Femur (tissue), 1 donor: ENCODE results near the gene RIPK4.
"Not testable (repeated sequence)": the region's sequence is repeated elsewhere in the genome, so short reads cannot be mapped to it uniquely, and the experiment has no call there.

Experiments
- DNase-seq: peaks from one replicate; pipeline ENCODE4 v3.0.0-alpha.2; 2017

Gene RIPK4

DNA sequence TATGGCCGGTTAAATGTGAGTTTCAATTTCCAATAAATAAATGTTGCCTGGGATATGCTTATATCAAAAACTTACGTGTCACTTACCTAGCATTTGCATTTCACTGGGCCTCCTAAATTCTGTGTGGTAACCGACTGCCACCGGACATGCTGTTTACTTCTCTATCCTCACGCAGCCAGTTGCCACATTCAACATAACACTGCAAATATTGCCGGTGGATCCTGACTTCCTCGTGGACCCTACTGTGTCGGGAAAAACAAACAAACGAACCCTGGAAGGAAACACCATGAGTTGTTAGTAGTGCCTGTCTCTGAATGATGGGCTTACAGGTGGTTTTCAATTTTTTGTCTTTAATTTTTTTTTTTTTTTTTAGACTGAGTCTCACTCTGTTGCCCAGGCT, 54.1 kb downstream of the RIPK4 start:
- no peak for DNase-seq

DNA sequence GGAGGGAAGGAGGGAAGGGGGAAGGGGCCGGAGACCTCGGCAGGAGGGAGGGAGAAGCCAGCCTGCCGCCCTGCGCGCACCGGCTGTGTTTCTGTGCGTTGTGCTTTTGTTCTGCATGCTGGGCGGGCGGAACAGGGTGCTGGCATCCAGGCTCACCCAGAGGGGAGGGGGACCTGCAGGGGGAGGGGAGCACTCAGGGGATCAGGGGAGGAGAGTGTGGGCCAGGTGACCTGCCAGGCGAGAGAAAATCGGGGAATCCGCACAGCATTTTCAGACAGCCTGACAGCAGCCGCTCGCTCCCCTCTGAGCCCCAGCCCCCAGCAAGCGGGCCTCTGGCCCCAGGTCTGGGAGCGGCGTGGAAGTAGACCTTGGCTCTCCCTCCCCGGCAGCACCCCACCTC, 54.7 kb downstream of the RIPK4 start:
- DNase-seq, result no peak

GRCh38 chr21:41711416-41712007, 55.3 kb downstream of the RIPK4 start:
- DNase-seq, result no peak

GRCh38 chr21:41710823-41711160, 56.1 kb downstream of the RIPK4 start:
- DNase-seq, result no peak

DNA sequence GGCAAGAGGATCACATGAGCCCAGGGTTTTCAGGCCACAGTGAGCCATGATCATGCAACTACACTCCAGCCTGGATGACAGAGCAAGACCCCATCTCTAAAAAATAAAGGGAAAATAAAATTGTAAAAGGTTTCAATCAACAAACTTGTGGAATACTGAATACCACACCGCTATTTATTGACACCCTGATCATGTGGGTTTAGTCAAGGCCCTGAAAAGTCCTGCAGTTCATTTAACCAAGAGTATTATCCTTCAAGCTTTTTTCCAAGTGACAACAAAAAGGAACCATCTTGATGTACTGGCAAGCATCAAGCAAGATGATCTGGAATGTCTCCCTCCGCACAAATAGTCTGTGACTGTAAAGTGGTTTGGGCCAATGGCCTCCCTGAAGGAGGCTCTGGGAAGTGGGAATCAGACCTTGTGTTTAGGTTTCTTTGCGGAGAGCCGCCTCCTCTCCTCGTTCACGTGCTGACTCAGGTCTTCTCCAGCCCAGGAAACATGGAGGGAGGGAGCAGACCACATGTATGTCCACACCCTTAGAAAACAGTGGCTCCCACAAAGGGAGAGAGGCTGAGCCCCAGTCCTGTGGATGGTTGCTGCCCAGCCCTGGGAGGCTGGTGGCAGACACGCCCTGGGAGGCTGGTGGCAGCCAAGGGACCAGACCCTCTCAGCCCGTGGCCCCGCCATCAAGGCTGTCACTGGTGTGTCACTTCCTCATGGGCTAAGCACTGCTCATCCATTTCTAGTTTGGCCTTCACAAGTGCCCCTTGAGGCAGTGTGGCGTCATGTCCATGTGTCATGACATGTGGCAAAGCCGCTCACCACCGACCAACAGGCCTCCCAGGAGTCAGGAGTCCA, 56.7 kb downstream of the RIPK4 start:
- DNase-seq, result no peak

- no peak for DNase-seq
Measured at GRCh38 chr21:41709166-41709565, 57.7 kb downstream of the RIPK4 start.

GRCh38 chr21:41707960-41708330, 58.9 kb downstream of the RIPK4 start:
- DNase-seq, result no peak

DNA sequence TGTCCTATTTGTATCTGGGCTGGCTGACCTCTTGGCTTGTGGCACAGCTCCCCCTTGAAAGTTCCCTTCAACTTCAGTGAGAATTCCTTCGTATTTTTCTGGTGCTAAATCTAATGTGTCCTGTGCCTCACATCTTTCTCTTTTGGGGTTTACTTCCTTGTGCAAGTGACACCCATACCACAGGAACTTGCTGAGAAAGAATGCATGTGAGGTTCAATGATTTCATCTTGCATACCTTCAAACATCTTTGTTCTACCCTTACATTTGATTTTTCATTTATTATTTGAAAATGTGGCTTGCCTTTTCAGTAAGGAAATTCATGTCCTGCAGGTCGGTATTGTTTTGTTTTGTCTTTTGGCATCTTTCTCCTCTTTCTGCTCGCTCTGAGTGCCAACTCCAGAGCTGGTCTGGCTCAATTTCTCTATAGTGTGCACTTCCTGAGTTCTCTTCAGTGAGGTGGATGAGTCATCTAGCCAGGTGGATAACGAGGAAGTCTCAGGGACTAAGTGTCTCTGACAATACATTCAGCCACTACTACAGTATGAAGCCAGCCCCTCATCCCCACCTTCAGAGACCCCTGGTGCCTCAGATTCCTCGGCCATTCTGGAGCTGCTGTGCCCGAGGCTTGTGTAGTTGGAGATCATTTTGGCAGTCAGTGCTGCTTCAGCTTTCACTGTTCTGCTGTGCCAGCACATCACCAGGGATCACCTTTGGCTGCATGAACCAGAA, 59.5 kb downstream of the RIPK4 start:
- no peak for DNase-seq

DNA sequence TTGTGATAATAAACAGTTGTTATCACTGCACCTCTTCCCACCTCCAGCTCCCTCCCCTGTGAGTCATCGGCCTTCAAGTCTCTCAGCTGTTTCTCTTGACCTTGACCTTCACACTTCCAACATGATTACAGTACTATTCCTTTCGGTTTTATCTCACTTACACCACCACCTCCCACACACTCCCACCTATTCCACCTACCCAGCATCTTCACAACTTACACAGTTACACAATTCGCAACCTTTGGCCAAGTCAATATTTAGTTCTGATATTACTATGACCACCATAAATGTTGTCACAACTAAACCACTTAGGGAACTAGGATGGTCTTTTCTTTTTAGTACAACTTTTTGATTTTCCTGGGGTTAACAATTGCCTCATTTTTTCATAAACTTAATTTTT, 60.2 kb downstream of the RIPK4 start:
- DNase-seq, result no peak

- DNase-seq, result no peak
Measured at GRCh38 chr21:41706263-41706639, 60.6 kb downstream of the RIPK4 start.

DNA sequence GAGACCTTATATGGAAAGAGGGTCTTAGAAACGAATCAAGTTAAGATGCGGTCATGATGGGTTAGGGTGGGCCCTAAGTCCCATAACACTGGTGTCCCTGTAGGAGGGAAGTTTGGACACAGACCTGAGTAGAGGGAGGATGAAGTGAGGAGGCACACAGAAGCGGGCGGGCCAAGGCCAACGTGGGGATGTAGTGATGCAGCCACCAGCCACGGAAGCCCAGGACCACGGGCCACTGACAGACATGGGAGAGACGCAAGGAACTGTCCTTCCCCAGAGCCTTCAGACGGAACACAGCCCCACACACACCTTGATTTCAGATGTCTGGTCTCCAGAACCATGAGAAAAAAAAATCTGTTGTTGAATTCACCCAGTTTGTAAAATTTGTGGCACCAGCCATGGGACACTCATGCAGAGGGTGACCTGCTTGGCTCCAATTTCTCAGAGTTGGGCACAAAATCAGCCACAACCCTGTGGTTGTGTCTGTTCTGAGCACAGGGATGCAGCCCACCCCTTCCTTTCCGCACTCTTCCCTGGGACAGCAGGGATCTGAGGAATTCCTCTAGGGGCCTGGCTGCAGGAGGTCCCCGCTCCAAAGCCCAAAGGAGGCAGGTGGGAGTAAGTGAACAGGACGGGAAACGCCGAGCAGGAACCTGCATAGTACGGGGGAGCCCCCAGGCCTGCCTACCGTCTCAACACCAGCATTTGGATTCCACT, 61.1 kb downstream of the RIPK4 start:
- DNase-seq, result no peak

DNA sequence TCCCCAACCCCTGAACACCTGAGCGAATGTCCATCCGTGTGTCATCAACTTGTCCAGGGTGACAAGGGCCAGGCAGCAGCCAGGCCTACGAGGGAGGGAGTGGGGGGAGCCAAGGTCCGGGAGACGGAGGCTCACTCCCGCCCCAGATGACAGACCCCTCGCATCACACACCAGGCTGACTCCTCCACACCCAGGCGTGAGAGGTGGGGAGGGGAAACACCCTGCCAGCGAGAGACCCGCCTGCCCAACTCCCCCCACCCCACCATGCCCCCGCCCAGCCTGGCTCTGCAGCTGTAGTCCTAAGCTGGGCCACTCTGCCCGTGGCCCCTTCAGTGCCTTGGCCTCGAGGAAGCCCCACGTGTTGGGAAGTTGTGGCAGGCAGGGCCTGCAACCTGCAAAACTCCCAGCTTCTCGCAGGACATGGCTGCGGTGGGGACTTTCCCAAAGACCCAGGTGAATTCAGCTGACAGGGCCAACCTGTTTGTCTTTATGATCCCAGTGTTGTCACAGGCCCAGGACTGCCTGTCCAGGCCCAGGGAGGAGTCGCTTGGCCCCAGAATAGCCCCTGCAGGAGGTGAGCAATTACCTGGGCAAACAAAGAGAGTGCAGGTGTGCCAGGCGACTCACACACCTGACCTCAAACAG, 62.9 kb downstream of the RIPK4 start:
- DNase-seq, result no peak

DNA sequence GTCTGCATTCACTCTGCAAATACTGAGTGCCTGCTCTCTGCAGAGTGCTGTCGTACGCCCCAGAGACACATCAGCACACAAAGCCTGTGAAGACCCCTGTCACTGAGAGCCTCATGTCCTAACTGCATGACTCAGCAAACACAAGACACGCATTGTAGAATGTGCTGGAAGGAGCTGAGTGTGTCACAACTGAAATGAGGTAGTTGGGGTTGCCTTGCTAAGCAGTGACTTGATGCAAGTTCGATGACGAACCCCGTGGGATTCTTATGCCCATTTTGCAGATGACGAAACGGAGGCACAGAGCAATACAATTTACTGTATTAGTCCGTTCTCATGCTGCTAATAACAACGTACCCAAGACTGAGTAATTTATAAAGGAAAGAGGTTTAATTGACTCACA, 65.1 kb downstream of the RIPK4 start:
- no peak for DNase-seq

DNA sequence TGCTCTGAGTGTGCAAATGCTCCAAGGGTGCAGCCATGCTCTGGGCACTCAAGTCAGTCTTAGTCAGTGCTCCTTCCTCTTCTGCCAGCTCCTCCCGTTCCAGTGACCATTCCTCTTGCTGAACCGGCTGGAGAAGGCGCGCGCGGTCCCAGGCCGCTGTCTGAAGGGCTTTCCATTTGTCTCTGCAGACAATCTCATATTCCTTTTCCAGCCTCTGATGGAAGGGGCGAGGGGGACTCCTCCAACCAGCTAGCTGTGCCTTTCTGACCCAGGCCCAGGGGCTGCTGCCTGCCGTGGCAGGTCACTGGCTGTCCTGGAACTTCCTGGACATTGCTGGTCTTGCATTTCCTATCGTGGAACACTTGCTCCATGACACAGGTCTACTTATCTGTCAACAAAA, 67.5 kb downstream of the RIPK4 start:
- no peak for DNase-seq

DNA sequence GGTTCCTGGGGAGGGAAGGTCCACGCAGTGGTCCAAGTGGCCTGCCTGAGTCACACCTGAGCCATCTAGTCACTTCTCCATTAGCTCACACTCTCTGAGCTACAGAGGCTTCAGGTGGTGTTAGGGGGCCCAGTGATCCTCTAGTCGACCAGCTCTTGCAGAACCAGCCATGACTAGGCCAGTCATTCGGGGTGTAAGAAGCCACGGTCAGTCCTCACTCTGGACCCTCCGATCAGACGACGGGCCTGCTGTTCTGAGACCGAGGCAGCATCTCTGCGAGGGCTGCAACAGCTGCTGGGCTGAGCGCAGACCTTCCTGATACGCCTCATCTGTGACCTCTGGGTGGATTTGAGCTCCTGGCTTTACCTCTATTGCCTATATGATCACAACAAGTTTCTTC, 68.8 kb downstream of the RIPK4 start:
- DNase-seq, result no peak

- DNase-seq, result no peak
Measured at GRCh38 chr21:41695513-41695912, 71.3 kb downstream of the RIPK4 start.

DNA sequence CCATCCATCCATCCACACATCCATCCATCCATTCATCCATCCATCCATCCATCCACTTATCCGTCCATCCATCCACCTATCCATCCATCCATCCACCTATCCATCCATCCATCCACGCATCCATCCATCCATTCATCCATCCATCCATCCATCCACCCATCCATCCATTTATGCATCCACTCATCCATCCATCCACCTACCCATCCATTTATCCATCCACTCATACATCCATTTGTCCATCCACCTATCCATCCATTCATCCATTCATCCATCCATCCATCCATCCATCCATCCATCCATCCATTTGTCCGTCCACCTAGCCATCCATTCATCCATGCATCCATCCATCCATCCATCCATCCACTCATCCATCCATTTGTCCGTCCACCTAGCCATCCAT, 72.8 kb downstream of the RIPK4 start:
- DNase-seq, result not testable (repeated sequence)

- DNase-seq, result peak; percentile 45
Measured at GRCh38 chr21:41692185-41692565, 74.7 kb downstream of the RIPK4 start.

DNA sequence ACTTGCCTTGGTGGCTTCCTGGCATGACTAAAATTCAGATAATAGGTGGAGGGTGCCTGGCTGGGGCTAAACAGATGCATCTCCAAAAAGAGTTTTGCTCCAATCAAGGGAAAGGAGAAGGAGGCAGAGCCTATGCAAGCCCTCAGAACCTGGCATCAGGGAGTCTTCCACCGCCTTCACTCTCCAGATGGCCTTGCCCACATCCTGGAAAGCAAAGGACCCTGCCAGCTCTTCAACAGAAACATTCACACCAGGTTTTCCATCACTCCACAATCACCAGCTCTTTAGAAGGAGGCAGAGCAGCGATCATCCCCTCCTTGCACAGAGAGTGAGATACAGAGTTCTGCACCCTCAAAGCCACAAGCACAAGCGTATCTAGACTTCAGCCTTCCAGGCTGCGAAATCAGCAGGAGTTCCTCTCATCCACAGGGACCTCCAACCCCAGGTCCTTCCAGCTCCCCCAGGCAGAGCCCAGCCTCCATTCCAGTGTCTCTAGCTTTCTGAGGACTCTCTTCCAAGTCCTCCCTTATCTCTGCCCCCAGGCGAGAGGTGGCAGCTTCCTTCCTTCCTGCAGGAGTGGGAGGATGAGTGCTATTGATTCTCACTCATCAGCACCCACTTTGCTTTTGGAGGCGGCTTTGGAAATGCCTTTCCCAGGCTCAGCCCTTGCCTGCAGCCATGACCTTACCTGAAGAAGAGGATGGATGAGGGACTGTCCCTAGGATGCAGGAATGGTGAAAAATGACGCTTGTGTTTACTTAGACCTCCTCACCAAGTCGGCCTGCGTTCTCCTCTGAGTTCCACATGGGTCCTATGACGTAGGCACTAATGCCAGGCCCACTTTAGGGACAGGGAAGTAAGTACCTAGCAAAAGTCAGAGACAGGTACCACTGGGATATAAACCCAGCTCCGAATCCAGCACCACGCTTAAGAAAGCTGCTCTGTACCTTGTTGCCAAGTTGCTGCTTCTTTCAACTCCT, 75.4 kb downstream of the RIPK4 start:
- no peak for DNase-seq
